Glutamatergic neuron (in vitro differentiated cells): Measurements from ENCODE around the gene DLAT. TPM values are rescaled to one million over a fixed set of nuclear protein-coding genes. Genes with fewer than 3 reads are reported as not detected.
"Not testable (repeated sequence)": the region's sequence is repeated elsewhere in the genome, so short reads cannot be mapped to it uniquely, and the experiment has no call there.

Experiments
- DNase-seq: peaks from one replicate; pipeline ENCODE4 v3.0.0; 2022
- H3K27ac Mint-ChIP-seq: one replicate; pipeline ENCODE4 v1.8.0; 2020; ENCODE audit warnings: mild to moderate bottlenecking, mixed read lengths, inconsistent platforms; ENCODE audit not compliant: unreplicated experiment
- H3K27me3 Mint-ChIP-seq: one replicate; pipeline ENCODE4 v1.8.0; 2020; ENCODE audit warnings: mild to moderate bottlenecking, moderate library complexity, mixed read lengths, inconsistent platforms; ENCODE audit not compliant: unreplicated experiment
- H3K36me3 Mint-ChIP-seq: one replicate; pipeline ENCODE4 v1.8.0; 2020; ENCODE audit warnings: mild to moderate bottlenecking, mixed read lengths, inconsistent platforms; ENCODE audit not compliant: unreplicated experiment
- H3K4me1 Mint-ChIP-seq: one replicate; pipeline ENCODE4 v1.8.0; 2020; ENCODE audit warnings: mild to moderate bottlenecking, low read depth, mixed read lengths, inconsistent platforms; ENCODE audit not compliant: unreplicated experiment
- H3K4me3 Mint-ChIP-seq: one replicate; pipeline ENCODE4 v1.8.0; 2020; ENCODE audit warnings: mild to moderate bottlenecking, mixed read lengths, inconsistent platforms; ENCODE audit not compliant: unreplicated experiment
- H3K9me3 Mint-ChIP-seq: one replicate; pipeline ENCODE4 v1.8.0; 2020; ENCODE audit warnings: mild to moderate bottlenecking, moderate library complexity, mixed read lengths, inconsistent platforms; ENCODE audit not compliant: unreplicated experiment
- total RNA-seq: library from RNA; stranded (reverse); fragmentation: NEBNext Ultra II Directional; extraction: Animal tissue kit (Norgen Biotek cat#: 25700); gene quantifications from one replicate; pipeline ENCODE4 v1.2.1, GENCODE V29; 2021; ENCODE audit not compliant: unreplicated experiment
- TF ChIP-seq, protein P1 (sequence below): fragments of 200-600 bp; sonication (generic); IDR thresholded peaks from one replicate; pipeline ENCODE4 v1.5.0; 2021; ENCODE audit not compliant: partially characterized antibody, unreplicated experiment

Gene DLAT
- total RNA-seq, 1 donor from 2014 or later: 55.0 TPM

- TF ChIP-seq, protein P1, sequence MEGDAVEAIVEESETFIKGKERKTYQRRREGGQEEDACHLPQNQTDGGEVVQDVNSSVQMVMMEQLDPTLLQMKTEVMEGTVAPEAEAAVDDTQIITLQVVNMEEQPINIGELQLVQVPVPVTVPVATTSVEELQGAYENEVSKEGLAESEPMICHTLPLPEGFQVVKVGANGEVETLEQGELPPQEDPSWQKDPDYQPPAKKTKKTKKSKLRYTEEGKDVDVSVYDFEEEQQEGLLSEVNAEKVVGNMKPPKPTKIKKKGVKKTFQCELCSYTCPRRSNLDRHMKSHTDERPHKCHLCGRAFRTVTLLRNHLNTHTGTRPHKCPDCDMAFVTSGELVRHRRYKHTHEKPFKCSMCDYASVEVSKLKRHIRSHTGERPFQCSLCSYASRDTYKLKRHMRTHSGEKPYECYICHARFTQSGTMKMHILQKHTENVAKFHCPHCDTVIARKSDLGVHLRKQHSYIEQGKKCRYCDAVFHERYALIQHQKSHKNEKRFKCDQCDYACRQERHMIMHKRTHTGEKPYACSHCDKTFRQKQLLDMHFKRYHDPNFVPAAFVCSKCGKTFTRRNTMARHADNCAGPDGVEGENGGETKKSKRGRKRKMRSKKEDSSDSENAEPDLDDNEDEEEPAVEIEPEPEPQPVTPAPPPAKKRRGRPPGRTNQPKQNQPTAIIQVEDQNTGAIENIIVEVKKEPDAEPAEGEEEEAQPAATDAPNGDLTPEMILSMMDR: no peak
- no peak for DNase-seq
- Mint-ChIP-seq H3K27me3 (no peaks in the 10 kb centered on the region), H3K9me3 (peaks cover 4% of the 10 kb centered on the region), H3K27ac (no peak overlapping the region), H3K4me3 (no peak overlapping the region), H3K36me3 (peaks cover 6% of the 10 kb centered on the region), H3K4me1 (no peaks in the 10 kb centered on the region)
These were observed 26.1 kb upstream of the DLAT start for GRCh38 chr11:111999111-111999510.

DNA sequence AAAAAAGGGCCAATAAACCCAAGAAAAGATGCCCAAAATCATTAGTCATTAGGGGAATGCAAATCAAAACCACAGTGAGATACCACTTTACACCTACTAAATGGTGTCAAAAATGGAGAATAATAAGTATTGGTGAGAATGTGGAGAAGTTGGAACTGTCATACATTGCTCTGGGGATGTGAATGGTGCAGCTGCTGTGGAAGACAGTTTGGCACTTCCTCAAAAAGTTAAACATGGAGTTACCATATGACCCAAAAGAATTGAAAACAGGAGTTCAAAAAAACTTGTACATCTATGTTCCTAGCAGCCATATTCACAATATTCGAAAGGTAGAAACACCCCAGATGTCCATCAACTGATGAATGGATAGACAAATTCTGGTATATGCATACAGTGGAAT lies 24.5 kb upstream of the DLAT start:
- H3K36me3 Mint-ChIP-seq: peaks cover 17% of the 10 kb centered on the region
- TF ChIP-seq, protein P1: no peak
- no peak overlapping the region for H3K27ac Mint-ChIP-seq
- DNase-seq: no peak
- H3K27me3 Mint-ChIP-seq: peaks cover 3% of the 10 kb centered on the region
- H3K4me1 Mint-ChIP-seq: no peaks in the 10 kb centered on the region
- H3K4me3 Mint-ChIP-seq: no peak overlapping the region
- peaks cover 4% of the 10 kb centered on the region for H3K9me3 Mint-ChIP-seq

- no peak for DNase-seq
- TF ChIP-seq, protein P1: no peak
- Mint-ChIP-seq H3K4me3 (no peak overlapping the region), H3K9me3 (peaks cover 13% of the 10 kb centered on the region), H3K4me1 (no peaks in the 10 kb centered on the region), H3K27ac (no peak overlapping the region), H3K36me3 (peaks cover 27% of the 10 kb centered on the region), H3K27me3 (peaks cover 3% of the 10 kb centered on the region)
These were observed 22.6 kb upstream of the DLAT start for GRCh38 chr11:112002491-112003216.

DNA sequence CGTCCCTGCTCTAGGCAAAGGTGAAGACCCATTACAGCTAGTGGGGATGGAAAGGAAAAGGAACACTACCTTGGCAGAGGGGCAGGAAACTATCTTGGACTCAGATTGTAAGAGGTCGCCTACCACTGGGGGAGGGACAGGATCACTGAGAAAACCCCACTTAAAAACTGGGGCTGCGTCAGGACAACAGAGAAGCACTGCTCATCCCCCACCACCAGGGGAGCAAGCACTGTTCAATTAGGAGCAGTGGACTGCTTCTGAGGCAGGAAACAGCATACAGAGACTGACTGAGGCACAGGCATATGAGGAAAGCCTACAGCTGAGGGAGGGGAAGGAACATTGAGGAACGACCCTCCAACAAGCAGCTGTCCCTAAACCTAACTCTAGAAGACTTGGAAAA lies 20.8 kb upstream of the DLAT start:
- Mint-ChIP-seq H3K27ac (no peak overlapping the region), H3K4me3 (no peak overlapping the region), H3K4me1 (no peaks in the 10 kb centered on the region), H3K9me3 (peaks cover 18% of the 10 kb centered on the region), H3K27me3 (peaks cover 6% of the 10 kb centered on the region), H3K36me3 (peaks cover 36% of the 10 kb centered on the region)
- peak; percentile 19 for DNase-seq
- TF ChIP-seq, protein P1: peak; percentile 53

DNA sequence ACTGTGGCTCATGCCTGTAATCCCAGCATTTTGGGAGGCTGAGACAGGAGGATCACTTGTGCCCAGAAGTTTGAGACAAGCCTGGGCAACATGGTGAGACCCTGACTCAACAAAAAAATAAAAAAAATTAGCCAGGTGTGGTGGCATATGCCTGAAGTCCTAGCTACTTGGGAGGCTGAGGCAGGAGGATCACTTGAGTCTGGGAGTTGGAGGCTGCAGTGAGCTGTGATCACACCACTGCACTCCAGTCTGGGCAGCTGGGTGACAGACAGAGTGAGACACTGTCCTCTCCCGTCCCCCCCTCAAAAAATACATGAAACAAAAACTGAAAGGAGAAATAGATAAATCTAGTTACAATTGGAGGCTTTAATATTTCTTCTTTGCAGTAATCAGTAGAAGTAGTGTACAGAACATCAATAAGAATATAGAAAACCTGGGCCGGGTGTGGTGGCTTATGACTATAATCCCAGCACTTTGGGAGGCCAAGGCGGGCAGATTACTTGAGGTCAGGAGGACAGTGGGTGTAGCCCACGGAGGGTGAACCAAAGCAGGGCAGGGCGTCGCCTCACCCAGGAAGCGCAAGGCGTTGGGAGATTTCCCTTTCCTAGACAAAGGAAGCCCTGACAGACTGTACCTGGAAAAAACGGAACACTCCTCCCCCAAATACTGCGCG lies 19.6 kb upstream of the DLAT start:
- Mint-ChIP-seq H3K4me3 (no peak overlapping the region), H3K4me1 (no peaks in the 10 kb centered on the region), H3K27ac (no peak overlapping the region), H3K9me3 (peaks cover 18% of the 10 kb centered on the region), H3K27me3 (peaks cover 6% of the 10 kb centered on the region), H3K36me3 (peaks cover 43% of the 10 kb centered on the region)
- DNase-seq: no peak
- TF ChIP-seq, protein P1: no peak

DNA sequence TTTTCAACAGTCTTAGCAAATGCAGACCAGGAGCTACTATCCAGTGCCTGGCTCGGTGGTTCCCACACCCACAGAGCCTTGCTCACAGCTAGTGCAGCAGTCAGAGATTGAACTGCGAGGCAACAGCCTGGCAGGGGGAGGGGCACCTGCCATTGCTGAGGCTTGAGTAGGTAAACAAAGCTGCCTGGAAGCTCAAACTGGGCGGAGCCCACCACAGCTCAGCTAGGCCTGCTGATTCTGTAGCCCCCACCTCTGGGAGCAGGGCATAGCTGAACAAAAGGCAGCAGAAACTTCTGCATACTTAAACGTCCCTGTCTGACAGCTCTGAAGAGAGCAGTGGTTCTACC lies 19.1 kb upstream of the DLAT start:
- H3K4me1 Mint-ChIP-seq, H3K4me3 Mint-ChIP-seq, H3K27ac Mint-ChIP-seq, H3K27me3 Mint-ChIP-seq, DNase-seq: not testable (repeated sequence)
- H3K36me3 Mint-ChIP-seq: peaks cover 43% of the 10 kb centered on the region
- peaks cover 18% of the 10 kb centered on the region for H3K9me3 Mint-ChIP-seq

GRCh38 chr11:112011451-112011850 lies 13.8 kb upstream of the DLAT start:
- DNase-seq, H3K27ac Mint-ChIP-seq, H3K4me3 Mint-ChIP-seq, H3K27me3 Mint-ChIP-seq, H3K4me1 Mint-ChIP-seq: not testable (repeated sequence)
- peaks cover 24% of the 10 kb centered on the region for H3K36me3 Mint-ChIP-seq
- H3K9me3 Mint-ChIP-seq: peaks cover 15% of the 10 kb centered on the region
